K562 (cell line): ENCODE measurements around the gene GUK1. TPM values are rescaled to one million over a fixed set of nuclear protein-coding genes. Genes with fewer than 3 reads are reported as not detected.
A peak's percentile ranks its signal among the peaks of the same experiment; 100 is the strongest.

Experiments
- BRD4 ChIP-seq: fragments of 200-600 bp; sonication (generic); IDR thresholded peaks from 2 replicates; pipeline ENCODE4 v1.6.1; 2017; ENCODE audit warnings: inconsistent platforms
- FOXK2 ChIP-seq, 2 experiments: fragments of 450-650 bp; IDR thresholded peaks in 1 of 2; conservative IDR thresholded peaks in 1 of 2; 2 replicates each; pipeline ENCODE4 v1.6.1; 2016; ENCODE audit warnings: low read depth in 2 of 2, mild to moderate bottlenecking in 1 of 2
- HINFP ChIP-seq: fragments of 450-650 bp; conservative IDR thresholded peaks from 2 replicates; pipeline ENCODE4 v1.6.1; 2016; ENCODE audit warnings: missing genetic modification characterization, low read depth, mild to moderate bottlenecking, control low read depth, missing compliant biosample characterization
- KLF6 ChIP-seq: fragments of 250-450 bp; sonication (Bioruptor Pico); IDR thresholded peaks from 2 replicates; pipeline ENCODE4 v1.4.0; 2020; ENCODE audit warnings: mild to moderate bottlenecking, moderate library complexity, borderline replicate concordance
- MLX ChIP-seq, 2 experiments: fragments of 450-650 bp in 1 of 2; sonication (generic) in 1 of 2; formaldehyde crosslinking; conservative IDR thresholded peaks; 2 replicates each; pipeline versions ENCODE4 v1.4.0 to v1.8.1; 2020 to 2022; ENCODE audit warnings: mild to moderate bottlenecking in 1 of 2, missing genetic modification reagents in 1 of 2
- PURB ChIP-seq: sonication (generic); formaldehyde crosslinking; IDR thresholded peaks from 2 replicates; pipeline ENCODE4 v1.9.0; 2021; ENCODE audit warnings: low read depth, mild to moderate bottlenecking, missing genetic modification reagents
- SREBF1 ChIP-seq: fragments of 150-350 bp; IDR thresholded peaks from 2 replicates; pipeline ENCODE4 v1.6.1; 2014; ENCODE audit warnings: antibody characterized with exemption, low read depth, low read length, borderline replicate concordance
- SRSF3 ChIP-seq: fragments of 200-400 bp; formaldehyde crosslinking; IDR thresholded peaks from 2 replicates; pipeline ENCODE4 v1.6.1; 2016; ENCODE audit warnings: mild to moderate bottlenecking, low read length, moderate library complexity; ENCODE audit not compliant: insufficient read depth
- TFAP4 ChIP-seq: sonication (generic); formaldehyde crosslinking; IDR thresholded peaks from 2 replicates; pipeline ENCODE4 v1.8.0; 2022; ENCODE audit warnings: missing genetic modification reagents, mild to moderate bottlenecking, moderate library complexity, borderline replicate concordance
- ZNF324 ChIP-seq: fragments of 250-450 bp; sonication (Bioruptor Pico); IDR thresholded peaks from 2 replicates; pipeline ENCODE4 v1.4.0; 2020; ENCODE audit warnings: mild to moderate bottlenecking
- polyA plus RNA-seq, 8 experiments: library from polyadenylated mRNA; depleted of rRNA in 4 of 8; stranded (reverse) in 5 of 8; unstranded in 3 of 8; fragments of >200 nt; fragmentation: Nextera tagmentation in 2 of 8; fragmentation: Illumina TruSeq in 1 of 8; extraction: Ambion mirVana in 2 of 8; extraction: Trizol in 1 of 8; gene quantifications; 2 replicates each; pipeline versions ENCODE4 v1.2.1 to v1.2.3, GENCODE V29; 2011 to 2014; ENCODE audit warnings: inconsistent platforms in 1 of 8, missing spikeins in 1 of 8
- total RNA-seq, 7 experiments: library from RNA; depleted of rRNA in 6 of 7; stranded (reverse); fragments of >200 nt in 6 of 7; fragmentation: Illumina TruSeq in 2 of 7; extraction: Trizol in 2 of 7; gene quantifications; 2 replicates each; pipeline versions ENCODE4 v1.2.1 to v1.2.3, GENCODE V29; 2011 to 2021; ENCODE audit warnings: low replicate concordance in 1 of 7

The GUK1 gene
- total and polyA plus RNA-seq, 9 of the 15 experiments (the other 6 are each of a cell fraction or from before 2014, with no cell fraction given) = 7.0 to 331 (median 132) TPM

GRCh38 chr1:228109073-228109961, 30.8 kb upstream of the GUK1 start, which contains the start of gene MRPL55 (continued):
- peak; percentile 80 for TF ChIP-seq TFAP4 (CRISPR knock-in tag)
- TF ChIP-seq SREBF1 = no peak
- no peak for TF ChIP-seq BRD4
- no peak for TF ChIP-seq MLX (CRISPR knock-in tag; conservative IDR thresholded peaks at IDR 0.05)
- no peak for TF ChIP-seq PURB (CRISPR knock-in tag)
- TF ChIP-seq KLF6 (CRISPR knock-in tag) = peak; percentile 5; the same call in 1 of the 2 replicates
- no peak for TF ChIP-seq HINFP (tag)
- TF ChIP-seq FOXK2 (conservative IDR thresholded peaks at IDR 0.05 in 1 of 2, IDR thresholded peaks at IDR 0.05 in 1 of 2; ENCODE audit: low read depth in 2 of 2) = peak; percentile 91 to 92
- no peak for TF ChIP-seq SRSF3
- TF ChIP-seq ZNF324 (CRISPR knock-in tag) = no peak
